ENCODE data around the gene JPH4.

JPH4 gene

DNA sequence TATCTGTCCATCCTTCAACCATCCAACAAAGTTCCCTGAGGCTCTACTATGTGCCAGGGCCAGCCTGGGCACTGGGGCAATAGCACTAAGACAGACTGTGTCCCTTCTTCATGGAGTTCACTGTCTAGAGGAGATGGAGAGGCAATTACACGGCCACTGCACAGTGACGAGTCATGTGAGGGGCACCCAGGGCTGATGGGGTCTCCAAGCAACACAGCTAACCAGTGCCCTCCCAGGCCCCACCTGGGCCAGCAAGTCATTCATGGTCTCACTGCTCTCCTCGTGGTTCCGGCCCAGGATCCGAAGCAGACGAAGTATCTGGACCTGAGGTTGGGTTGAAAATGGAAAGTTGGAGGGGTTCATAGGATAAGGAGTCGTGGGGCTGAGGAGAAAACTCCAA lies 13.7 kb downstream of the JPH4 start (continued):
- TF ChIP-seq, protein P1, sequence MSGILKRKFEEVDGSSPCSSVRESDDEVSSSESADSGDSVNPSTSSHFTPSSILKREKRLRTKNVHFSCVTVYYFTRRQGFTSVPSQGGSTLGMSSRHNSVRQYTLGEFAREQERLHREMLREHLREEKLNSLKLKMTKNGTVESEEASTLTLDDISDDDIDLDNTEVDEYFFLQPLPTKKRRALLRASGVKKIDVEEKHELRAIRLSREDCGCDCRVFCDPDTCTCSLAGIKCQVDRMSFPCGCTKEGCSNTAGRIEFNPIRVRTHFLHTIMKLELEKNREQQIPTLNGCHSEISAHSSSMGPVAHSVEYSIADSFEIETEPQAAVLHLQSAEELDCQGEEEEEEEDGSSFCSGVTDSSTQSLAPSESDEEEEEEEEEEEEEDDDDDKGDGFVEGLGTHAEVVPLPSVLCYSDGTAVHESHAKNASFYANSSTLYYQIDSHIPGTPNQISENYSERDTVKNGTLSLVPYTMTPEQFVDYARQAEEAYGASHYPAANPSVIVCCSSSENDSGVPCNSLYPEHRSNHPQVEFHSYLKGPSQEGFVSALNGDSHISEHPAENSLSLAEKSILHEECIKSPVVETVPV (CRISPR knock-in tag; IDR thresholded peaks at IDR 0.05): no peak
- TF ChIP-seq RARB (CRISPR knock-in tag; IDR thresholded peaks at IDR 0.05) (no peak), ZNF565 (CRISPR knock-in tag; conservative IDR thresholded peaks at IDR 0.05; ENCODE audit: low read depth) (no peak), ZC3H10 (CRISPR knock-in tag; IDR thresholded peaks at IDR 0.05) (no peak), ARNTL (CRISPR knock-in tag; IDR thresholded peaks at IDR 0.05; ENCODE audit: borderline replicate concordance, low read depth) (no peak)

DNA sequence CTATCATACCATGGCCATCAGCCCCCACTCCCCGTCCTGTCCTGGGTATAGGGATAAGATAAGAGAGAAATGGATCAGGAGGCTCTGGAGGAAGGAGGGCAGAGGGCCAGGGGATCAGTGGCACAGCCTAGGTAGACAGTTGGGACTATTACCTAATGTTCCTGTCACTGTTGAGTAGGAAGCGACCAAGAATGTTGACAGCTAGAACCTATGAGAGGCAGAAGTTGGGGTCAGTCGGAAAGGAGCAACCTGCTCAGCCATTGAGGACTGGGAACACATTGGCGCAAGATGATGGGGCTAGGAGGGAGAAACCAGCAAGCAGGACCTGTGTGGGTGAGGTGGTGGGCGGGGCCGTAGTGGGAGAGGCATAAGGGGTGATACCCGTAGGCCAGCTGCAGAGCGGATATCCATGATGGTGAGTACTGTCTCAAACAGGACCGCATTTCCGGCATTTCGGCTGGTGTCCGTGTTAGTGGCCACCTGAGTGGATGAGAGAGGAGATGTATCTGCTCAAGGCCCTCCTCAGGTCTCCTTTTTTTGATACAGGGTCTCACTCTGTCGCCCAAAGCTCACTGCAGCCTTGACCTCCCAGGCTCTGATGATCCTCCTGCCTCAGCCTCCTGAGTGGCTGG lies 14.3 kb downstream of the JPH4 start:
- TF ChIP-seq ZFP3 (CRISPR knock-in tag; IDR thresholded peaks at IDR 0.05) (no peak), CSDC2 (CRISPR knock-in tag; IDR thresholded peaks at IDR 0.05) (no peak), ZNF70 (CRISPR knock-in tag; IDR thresholded peaks at IDR 0.05) (no peak), RARB (CRISPR knock-in tag; IDR thresholded peaks at IDR 0.05) (no peak), GLIS3 (CRISPR knock-in tag; IDR thresholded peaks at IDR 0.05) (no peak), TOX (CRISPR knock-in tag; IDR thresholded peaks at IDR 0.05; ENCODE audit: borderline replicate concordance) (no peak), ZNF565 (CRISPR knock-in tag; conservative IDR thresholded peaks at IDR 0.05; ENCODE audit: low read depth) (no peak), ESRRG (CRISPR knock-in tag; IDR thresholded peaks at IDR 0.05) (no peak), ISL1 (CRISPR knock-in tag; IDR thresholded peaks at IDR 0.05) (no peak), BACH2 (CRISPR knock-in tag; IDR thresholded peaks at IDR 0.05; ENCODE audit: borderline replicate concordance) (no peak), ARNTL (CRISPR knock-in tag; IDR thresholded peaks at IDR 0.05; ENCODE audit: borderline replicate concordance, low read depth) (no peak)
- TF ChIP-seq, protein P2, sequence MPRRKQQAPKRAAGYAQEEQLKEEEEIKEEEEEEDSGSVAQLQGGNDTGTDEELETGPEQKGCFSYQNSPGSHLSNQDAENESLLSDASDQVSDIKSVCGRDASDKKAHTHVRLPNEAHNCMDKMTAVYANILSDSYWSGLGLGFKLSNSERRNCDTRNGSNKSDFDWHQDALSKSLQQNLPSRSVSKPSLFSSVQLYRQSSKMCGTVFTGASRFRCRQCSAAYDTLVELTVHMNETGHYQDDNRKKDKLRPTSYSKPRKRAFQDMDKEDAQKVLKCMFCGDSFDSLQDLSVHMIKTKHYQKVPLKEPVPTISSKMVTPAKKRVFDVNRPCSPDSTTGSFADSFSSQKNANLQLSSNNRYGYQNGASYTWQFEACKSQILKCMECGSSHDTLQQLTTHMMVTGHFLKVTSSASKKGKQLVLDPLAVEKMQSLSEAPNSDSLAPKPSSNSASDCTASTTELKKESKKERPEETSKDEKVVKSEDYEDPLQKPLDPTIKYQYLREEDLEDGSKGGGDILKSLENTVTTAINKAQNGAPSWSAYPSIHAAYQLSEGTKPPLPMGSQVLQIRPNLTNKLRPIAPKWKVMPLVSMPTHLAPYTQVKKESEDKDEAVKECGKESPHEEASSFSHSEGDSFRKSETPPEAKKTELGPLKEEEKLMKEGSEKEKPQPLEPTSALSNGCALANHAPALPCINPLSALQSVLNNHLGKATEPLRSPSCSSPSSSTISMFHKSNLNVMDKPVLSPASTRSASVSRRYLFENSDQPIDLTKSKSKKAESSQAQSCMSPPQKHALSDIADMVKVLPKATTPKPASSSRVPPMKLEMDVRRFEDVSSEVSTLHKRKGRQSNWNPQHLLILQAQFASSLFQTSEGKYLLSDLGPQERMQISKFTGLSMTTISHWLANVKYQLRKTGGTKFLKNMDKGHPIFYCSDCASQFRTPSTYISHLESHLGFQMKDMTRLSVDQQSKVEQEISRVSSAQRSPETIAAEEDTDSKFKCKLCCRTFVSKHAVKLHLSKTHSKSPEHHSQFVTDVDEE (CRISPR knock-in tag; IDR thresholded peaks at IDR 0.05): no peak
- TF ChIP-seq, protein P1 (CRISPR knock-in tag; IDR thresholded peaks at IDR 0.05): no peak
- TF ChIP-seq, protein P3, sequence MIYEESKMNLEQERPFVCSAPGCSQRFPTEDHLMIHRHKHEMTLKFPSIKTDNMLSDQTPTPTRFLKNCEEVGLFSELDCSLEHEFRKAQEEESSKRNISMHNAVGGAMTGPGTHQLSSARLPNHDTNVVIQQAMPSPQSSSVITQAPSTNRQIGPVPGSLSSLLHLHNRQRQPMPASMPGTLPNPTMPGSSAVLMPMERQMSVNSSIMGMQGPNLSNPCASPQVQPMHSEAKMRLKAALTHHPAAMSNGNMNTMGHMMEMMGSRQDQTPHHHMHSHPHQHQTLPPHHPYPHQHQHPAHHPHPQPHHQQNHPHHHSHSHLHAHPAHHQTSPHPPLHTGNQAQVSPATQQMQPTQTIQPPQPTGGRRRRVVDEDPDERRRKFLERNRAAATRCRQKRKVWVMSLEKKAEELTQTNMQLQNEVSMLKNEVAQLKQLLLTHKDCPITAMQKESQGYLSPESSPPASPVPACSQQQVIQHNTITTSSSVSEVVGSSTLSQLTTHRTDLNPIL (CRISPR knock-in tag; IDR thresholded peaks at IDR 0.05; ENCODE audit: low read depth): no peak
- TF ChIP-seq, protein P4, sequence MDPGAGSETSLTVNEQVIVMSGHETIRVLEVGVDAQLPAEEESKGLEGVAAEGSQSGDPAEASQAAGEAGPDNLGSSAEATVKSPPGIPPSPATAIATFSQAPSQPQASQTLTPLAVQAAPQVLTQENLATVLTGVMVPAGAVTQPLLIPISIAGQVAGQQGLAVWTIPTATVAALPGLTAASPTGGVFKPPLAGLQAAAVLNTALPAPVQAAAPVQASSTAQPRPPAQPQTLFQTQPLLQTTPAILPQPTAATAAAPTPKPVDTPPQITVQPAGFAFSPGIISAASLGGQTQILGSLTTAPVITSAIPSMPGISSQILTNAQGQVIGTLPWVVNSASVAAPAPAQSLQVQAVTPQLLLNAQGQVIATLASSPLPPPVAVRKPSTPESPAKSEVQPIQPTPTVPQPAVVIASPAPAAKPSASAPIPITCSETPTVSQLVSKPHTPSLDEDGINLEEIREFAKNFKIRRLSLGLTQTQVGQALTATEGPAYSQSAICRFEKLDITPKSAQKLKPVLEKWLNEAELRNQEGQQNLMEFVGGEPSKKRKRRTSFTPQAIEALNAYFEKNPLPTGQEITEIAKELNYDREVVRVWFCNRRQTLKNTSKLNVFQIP (CRISPR knock-in tag; IDR thresholded peaks at IDR 0.05; ENCODE audit: borderline replicate concordance, low read depth): no peak
- TF ChIP-seq, protein P5, sequence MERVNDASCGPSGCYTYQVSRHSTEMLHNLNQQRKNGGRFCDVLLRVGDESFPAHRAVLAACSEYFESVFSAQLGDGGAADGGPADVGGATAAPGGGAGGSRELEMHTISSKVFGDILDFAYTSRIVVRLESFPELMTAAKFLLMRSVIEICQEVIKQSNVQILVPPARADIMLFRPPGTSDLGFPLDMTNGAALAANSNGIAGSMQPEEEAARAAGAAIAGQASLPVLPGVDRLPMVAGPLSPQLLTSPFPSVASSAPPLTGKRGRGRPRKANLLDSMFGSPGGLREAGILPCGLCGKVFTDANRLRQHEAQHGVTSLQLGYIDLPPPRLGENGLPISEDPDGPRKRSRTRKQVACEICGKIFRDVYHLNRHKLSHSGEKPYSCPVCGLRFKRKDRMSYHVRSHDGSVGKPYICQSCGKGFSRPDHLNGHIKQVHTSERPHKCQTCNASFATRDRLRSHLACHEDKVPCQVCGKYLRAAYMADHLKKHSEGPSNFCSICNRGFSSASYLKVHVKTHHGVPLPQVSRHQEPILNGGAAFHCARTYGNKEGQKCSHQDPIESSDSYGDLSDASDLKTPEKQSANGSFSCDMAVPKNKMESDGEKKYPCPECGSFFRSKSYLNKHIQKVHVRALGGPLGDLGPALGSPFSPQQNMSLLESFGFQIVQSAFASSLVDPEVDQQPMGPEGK (CRISPR knock-in tag; IDR thresholded peaks at IDR 0.05; ENCODE audit: borderline replicate concordance): no peak
- ATAC-seq: no peak
